GM06990 (cell line): ENCODE data around the gene IQCK.

ENCODE experiments used
- DNase-seq: peaks from one replicate; pipeline ENCODE4 v3.0.0-alpha.2; 2011; ENCODE audit not compliant: insufficient read length; ENCODE audit errors: extremely low read depth
- H3K27me3 ChIP-seq: replicated peaks from 2 replicates; pipeline ENCODE4 v1.6.0; 2011; ENCODE audit warnings: low read length; ENCODE audit not compliant: control insufficient read depth, insufficient read depth
- H3K36me3 ChIP-seq: 2 replicates; pipeline ENCODE4 v1.5.1; 2011; ENCODE audit warnings: low read length; ENCODE audit not compliant: control insufficient read depth, insufficient read depth
- H3K4me3 ChIP-seq: replicated peaks from 2 replicates; pipeline ENCODE4 v1.5.1; 2011; ENCODE audit warnings: low read depth, mild to moderate bottlenecking, control low read depth, low read length
- TF ChIP-seq, protein P1 (sequence below): IDR thresholded peaks from 2 replicates; pipeline ENCODE4 v1.5.1; 2011; ENCODE audit warnings: low read length, control low read depth, mild to moderate bottlenecking, inconsistent platforms; ENCODE audit not compliant: insufficient read depth, poor library complexity, severe bottlenecking

The IQCK gene

DNA sequence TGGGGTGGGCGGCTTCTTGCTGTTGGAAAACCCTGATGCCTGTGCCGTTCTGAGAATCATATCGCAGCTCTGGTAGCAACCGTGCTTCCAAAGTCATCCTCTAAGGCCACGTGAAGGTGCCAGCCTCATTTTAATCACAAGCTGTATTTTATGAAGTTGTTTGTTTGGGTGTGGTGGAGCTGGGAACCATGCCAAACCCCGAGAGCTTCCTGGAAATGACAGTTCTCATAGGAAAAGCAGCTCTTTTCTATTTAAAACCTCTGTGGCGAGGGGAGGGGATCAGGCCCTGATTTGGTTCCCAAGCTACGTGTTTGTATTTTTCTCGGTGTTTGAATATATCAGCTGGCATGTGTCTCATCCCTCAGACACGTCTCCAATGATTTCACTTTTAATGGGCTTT is 21.7 kb upstream of the IQCK start:
- Histone ChIP-seq H3K36me3 (peaks cover 14% of the 10 kb centered on the region), H3K27me3 (no peaks in the 10 kb centered on the region), H3K4me3 (no peak overlapping the region)
- no peak for DNase-seq
- TF ChIP-seq, protein P1, sequence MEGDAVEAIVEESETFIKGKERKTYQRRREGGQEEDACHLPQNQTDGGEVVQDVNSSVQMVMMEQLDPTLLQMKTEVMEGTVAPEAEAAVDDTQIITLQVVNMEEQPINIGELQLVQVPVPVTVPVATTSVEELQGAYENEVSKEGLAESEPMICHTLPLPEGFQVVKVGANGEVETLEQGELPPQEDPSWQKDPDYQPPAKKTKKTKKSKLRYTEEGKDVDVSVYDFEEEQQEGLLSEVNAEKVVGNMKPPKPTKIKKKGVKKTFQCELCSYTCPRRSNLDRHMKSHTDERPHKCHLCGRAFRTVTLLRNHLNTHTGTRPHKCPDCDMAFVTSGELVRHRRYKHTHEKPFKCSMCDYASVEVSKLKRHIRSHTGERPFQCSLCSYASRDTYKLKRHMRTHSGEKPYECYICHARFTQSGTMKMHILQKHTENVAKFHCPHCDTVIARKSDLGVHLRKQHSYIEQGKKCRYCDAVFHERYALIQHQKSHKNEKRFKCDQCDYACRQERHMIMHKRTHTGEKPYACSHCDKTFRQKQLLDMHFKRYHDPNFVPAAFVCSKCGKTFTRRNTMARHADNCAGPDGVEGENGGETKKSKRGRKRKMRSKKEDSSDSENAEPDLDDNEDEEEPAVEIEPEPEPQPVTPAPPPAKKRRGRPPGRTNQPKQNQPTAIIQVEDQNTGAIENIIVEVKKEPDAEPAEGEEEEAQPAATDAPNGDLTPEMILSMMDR: no peak

DNA sequence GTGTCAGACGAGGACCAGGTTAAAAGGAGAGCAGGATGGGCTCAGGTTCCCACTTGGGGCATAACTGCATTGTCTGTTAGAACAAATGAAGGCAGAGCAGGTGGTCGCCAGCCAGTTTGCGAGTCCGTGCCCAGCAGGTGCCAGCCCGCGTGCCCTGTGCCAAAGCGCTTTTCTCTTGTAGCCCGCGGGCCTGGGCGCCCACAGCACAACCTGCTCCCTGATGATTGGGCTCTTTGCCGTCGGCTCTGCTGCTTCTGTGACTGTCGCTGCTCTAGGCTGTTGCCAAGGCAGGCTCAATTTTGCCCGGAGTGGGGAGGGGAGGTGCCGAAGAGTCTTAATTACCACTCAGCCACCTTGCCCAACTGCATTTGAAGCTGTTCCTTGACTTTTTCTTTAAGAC is 21.1 kb upstream of the IQCK start:
- Histone ChIP-seq H3K4me3 (no peak overlapping the region), H3K36me3 (peaks cover 12% of the 10 kb centered on the region), H3K27me3 (no peaks in the 10 kb centered on the region)
- TF ChIP-seq, protein P1: no peak
- DNase-seq: no peak

DNA sequence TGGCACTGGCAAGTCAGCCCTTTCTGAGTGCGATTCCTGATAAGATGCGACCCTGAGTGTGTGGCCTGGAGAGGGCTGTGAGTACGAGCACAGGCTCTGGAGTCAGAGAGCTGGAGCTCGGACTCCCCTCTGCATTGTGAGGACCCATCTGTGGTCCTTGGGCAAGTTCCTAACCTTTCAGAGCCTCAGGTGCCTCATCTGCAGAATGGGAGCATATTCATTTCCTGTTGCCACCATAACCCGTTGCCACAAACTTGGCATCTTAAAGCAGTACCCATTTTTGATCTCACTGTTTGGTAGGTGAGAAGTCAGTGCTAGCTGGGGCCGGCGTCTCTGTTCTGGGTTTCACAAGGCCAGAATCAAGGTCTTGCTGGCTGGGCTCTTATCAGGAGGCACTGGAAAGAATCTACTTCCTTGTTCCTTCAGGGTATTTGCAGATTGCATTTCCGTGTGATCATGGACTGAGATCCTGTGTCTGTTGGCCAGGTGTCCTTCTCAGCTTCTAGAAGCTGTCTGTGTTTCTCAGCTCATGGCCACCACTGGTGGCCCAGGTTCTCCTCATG is 20.2 kb upstream of the IQCK start:
- DNase-seq: no peak
- no peaks in the 10 kb centered on the region for H3K27me3 ChIP-seq
- TF ChIP-seq, protein P1: no peak
- no peak overlapping the region for H3K4me3 ChIP-seq
- H3K36me3 ChIP-seq: peaks cover 12% of the 10 kb centered on the region

DNA sequence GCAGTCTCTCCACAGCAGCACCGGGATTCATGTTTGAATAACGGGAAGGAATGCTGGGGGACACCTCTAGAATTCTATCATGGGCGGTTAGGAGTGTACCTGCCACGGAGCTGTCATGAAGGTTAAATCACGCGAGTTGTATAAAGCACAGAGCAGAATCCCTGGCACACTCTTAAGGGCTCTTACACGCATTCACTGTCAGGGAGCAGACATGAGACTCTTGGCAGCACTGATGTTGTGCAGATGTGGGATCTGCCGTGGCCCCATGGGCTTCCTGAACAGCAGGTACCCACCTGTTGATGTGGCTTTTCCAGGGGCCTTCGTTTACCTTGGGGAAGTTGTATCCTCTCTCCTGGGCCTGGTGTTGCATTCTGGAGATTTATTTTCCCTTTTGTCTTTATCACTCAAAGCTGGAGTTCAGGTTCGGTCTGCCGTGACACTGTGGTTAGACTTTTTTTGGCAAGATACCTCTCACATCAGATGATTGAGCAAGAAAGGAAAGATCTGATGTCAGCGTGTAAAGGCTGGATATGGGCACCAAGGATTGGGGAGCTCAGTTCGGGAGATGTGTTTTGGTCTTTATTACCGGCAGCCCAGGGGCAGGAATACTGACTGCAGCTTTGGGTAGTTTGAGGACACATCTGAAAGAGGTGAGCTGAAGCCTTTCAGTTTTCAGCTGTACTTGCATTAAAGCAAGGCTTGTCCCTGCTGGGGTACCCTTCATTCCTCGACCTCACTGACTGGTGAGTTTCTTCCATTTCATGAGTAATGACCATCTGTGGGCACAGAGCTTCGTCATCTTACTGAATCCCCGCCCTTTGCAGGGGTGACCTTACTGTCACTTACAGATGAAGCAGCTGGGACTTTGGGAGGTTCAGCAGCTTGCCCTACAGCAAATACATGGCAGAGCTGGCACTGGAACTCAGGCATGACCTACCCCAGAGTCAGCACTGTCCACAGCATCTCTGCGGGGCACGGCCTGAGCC is 19.3 kb upstream of the IQCK start:
- Histone ChIP-seq H3K27me3 (no peaks in the 10 kb centered on the region), H3K36me3 (peaks cover 13% of the 10 kb centered on the region), H3K4me3 (no peak overlapping the region)
- TF ChIP-seq, protein P1: no peak
- DNase-seq: no peak

DNA sequence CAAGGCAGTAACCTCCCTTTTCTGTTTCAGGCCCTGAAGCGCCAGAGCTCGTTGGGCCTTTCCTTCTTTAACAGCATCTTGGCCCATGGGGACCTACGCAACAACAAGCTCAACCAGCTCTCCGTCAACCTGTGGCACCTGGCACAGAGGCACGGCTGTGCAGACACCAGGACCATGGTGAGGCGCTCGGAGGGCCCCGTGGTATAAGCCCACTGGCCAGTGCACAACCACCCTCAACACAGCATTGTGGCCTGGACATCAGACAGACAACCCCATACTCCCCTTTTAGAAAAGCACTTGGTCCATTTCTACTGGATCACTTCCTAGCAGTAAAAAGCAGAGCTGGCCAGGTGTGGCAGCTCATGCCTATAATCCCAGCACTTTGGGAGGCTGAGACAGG is 18.6 kb upstream of the IQCK start:
- H3K27me3 ChIP-seq: no peaks in the 10 kb centered on the region
- TF ChIP-seq, protein P1: no peak
- no peak overlapping the region for H3K4me3 ChIP-seq
- peaks cover 13% of the 10 kb centered on the region for H3K36me3 ChIP-seq
- DNase-seq: no peak
